ENCODE results near the gene SEC14L1.

GRCh38 chr17:77106874-77107358, 33.9 kb upstream of the SEC14L1 start:
- TF ChIP-seq REST (IDR thresholded peaks at IDR 0.05) (no peak), CTCF (IDR thresholded peaks at IDR 0.05; ENCODE audit: low read depth, low read length, missing input control) (no peak), ATF3 (IDR thresholded peaks at IDR 0.05) (no peak), RAD21 (IDR thresholded peaks at IDR 0.05) (no peak), MAX (IDR thresholded peaks at IDR 0.05) (no peak), JUND (IDR thresholded peaks at IDR 0.05) (no peak), SP1 (IDR thresholded peaks at IDR 0.05) (no peak), TAF1 (conservative IDR thresholded peaks at IDR 0.05) (no peak), ZBTB33 (IDR thresholded peaks at IDR 0.05) (no peak), EGR1 (IDR thresholded peaks at IDR 0.05; ENCODE audit: low read depth in 2 of 2) (no peak), GABPA (IDR thresholded peaks at IDR 0.05 in 1 of 2, conservative IDR thresholded peaks at IDR 0.05 in 1 of 2) (no peak), HNF4G (IDR thresholded peaks at IDR 0.05) (no peak), HNF4A (conservative IDR thresholded peaks at IDR 0.05) (no peak), RXRA (IDR thresholded peaks at IDR 0.05) (no peak)
